Measurements from ENCODE around the gene PPM1L.

DNA sequence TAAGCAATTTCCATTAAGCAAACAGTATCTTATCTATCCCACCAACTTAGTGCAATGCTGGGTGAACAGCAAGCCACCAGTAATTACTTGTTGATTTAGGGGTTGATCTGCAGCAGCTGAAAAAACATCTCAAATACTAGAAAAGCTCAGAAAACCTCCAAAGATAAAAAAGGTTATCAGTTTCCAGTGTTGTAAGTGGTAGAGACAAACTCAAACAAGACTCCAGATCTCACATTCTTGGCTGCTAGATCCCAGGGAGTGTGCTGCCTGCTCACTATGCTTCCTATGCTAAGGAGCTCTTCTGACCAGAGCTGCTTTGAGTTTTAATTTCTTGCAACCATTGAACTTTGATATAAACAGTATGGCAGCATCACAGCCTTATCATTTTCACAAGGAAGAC lies 337.9 kb downstream of the PPM1L start:
- TF ChIP-seq, protein P1, sequence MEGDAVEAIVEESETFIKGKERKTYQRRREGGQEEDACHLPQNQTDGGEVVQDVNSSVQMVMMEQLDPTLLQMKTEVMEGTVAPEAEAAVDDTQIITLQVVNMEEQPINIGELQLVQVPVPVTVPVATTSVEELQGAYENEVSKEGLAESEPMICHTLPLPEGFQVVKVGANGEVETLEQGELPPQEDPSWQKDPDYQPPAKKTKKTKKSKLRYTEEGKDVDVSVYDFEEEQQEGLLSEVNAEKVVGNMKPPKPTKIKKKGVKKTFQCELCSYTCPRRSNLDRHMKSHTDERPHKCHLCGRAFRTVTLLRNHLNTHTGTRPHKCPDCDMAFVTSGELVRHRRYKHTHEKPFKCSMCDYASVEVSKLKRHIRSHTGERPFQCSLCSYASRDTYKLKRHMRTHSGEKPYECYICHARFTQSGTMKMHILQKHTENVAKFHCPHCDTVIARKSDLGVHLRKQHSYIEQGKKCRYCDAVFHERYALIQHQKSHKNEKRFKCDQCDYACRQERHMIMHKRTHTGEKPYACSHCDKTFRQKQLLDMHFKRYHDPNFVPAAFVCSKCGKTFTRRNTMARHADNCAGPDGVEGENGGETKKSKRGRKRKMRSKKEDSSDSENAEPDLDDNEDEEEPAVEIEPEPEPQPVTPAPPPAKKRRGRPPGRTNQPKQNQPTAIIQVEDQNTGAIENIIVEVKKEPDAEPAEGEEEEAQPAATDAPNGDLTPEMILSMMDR (IDR thresholded peaks at IDR 0.05) = no peak
- TF ChIP-seq POLR2AphosphoS5 (IDR thresholded peaks at IDR 0.05; ENCODE audit: insufficient read depth in 1 of 2, low read depth in 1 of 2) (no peak), POLR2A (IDR thresholded peaks at IDR 0.05) (no peak)

Measured in vagina (tissue), 2 donors.